22Rv1 (cell line): ENCODE measurements around the gene CHRDL2.

Experiments used
- CTCF ChIP-seq: fragments of 450-650 bp; IDR thresholded peaks from 2 replicates; pipeline ENCODE4 v1.5.1; 2017; ENCODE audit warnings: mild to moderate bottlenecking
- ZFX ChIP-seq: fragments of 450-650 bp; IDR thresholded peaks from 2 replicates; pipeline ENCODE4 v1.6.1; 2017; ENCODE audit warnings: antibody characterized with exemption, borderline replicate concordance

- TF ChIP-seq CTCF (no peak), ZFX (no peak)
Observed at GRCh38 chr11:74776546-74776945, 45.3 kb upstream of the CHRDL2 start.
